ENCODE results near the gene GRIK3. TPM values are rescaled to one million over a fixed set of nuclear protein-coding genes. Genes with fewer than 3 reads are reported as not detected.

The GRIK3 gene
- total RNA-seq, 1 donor from 2014 or later, result not detected

DNA sequence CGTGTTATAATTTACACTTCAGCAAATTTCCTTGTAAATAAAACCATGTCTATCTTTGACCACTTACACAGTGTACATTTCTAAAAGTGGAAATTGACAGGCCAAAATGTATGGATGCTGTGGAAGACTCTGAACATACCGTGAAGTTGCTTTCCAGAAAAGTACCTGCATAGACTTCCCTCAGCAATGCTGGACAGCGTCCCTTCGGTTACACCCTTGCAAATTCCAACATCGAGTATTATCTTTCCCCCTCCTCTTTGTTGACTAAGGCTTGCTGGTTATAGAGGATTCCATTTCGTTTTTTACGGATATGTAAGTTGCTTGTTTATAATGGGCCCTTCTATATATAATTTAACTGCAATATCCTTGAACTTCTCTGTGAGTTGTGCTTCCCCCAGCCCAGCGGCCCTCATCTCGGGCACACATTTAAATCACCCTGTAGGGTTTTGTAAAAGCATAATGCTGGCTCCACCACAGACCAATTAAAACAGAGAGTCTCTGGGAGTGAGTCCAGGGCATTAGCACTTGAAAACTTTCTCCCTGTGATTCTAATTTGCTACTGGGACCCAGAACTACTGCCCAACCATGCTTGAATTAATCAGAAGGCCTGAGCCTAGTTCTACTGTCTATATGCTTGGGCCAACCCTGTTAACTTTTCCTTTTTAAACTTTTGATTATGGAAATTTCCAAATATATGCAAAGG, 230.3 kb downstream of the GRIK3 start:
- H3K9me3 Mint-ChIP-seq, result no peaks in the 10 kb centered on the region
- TF ChIP-seq, protein P1, sequence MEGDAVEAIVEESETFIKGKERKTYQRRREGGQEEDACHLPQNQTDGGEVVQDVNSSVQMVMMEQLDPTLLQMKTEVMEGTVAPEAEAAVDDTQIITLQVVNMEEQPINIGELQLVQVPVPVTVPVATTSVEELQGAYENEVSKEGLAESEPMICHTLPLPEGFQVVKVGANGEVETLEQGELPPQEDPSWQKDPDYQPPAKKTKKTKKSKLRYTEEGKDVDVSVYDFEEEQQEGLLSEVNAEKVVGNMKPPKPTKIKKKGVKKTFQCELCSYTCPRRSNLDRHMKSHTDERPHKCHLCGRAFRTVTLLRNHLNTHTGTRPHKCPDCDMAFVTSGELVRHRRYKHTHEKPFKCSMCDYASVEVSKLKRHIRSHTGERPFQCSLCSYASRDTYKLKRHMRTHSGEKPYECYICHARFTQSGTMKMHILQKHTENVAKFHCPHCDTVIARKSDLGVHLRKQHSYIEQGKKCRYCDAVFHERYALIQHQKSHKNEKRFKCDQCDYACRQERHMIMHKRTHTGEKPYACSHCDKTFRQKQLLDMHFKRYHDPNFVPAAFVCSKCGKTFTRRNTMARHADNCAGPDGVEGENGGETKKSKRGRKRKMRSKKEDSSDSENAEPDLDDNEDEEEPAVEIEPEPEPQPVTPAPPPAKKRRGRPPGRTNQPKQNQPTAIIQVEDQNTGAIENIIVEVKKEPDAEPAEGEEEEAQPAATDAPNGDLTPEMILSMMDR (IDR thresholded peaks at IDR 0.05; ENCODE audit: unreplicated experiment), result no peak
- no peak overlapping the region for H3K27ac Mint-ChIP-seq
- DNase-seq (ENCODE audit: low spot score in 2 of 2, unreplicated experiment in 2 of 2), result no peak
- H3K36me3 Mint-ChIP-seq, result no peaks in the 10 kb centered on the region
- no peaks in the 10 kb centered on the region for H3K4me1 Mint-ChIP-seq
- no peak overlapping the region for H3K4me3 Mint-ChIP-seq
- H3K27me3 Mint-ChIP-seq (ENCODE audit: low read depth), result peaks cover 40% of the 10 kb centered on the region

DNA sequence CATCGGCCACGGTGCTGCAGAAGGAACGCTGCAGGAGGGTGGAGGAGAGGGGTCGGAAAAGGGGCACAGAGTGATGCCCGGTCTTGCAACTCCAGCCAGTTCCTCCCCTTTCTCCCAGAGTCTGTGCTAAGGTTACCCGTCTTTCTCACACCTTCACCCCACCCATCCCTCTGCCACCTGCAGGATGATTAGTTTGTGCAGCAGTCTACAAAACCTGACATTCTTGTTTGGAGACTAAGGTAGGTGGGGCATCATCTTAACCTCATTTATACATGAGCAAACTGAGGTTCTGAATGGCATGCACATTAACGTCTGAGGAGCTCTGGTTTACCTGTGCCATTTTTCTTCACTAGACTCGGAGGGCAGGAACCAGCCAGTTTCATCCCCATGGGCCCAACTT, 232.3 kb downstream of the GRIK3 start:
- Mint-ChIP-seq H3K4me3 (no peak overlapping the region), H3K36me3 (no peaks in the 10 kb centered on the region), H3K4me1 (no peaks in the 10 kb centered on the region), H3K9me3 (no peaks in the 10 kb centered on the region), H3K27ac (no peak overlapping the region), H3K27me3 (ENCODE audit: low read depth) (peaks cover 26% of the 10 kb centered on the region)
- TF ChIP-seq, protein P1 (IDR thresholded peaks at IDR 0.05; ENCODE audit: unreplicated experiment), result no peak
- no peak for DNase-seq (ENCODE audit: low spot score in 2 of 2, unreplicated experiment in 2 of 2)

DNA sequence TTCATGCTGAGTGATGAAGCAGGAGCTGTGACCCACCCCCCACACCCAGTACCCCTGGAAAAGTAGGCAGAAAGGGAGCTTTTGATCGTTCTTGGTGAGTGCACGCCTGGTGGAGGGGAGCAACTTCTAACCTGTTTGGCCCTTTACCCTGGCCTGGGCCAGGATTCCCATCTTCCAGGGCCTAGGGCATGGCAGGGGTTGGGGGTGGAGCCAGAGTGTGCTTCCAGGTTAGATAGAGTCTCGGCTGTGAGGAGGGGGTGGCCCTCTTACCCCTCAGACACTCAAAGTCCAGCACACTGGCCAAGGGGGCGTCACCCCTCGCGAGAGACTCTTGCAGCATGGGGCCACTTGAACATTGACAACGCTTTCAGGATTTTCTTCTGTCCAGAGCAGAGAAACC, 236.6 kb downstream of the GRIK3 start:
- Mint-ChIP-seq H3K4me3 (no peak overlapping the region), H3K36me3 (no peaks in the 10 kb centered on the region), H3K4me1 (no peaks in the 10 kb centered on the region), H3K27ac (no peak overlapping the region), H3K9me3 (no peaks in the 10 kb centered on the region), H3K27me3 (ENCODE audit: low read depth) (peaks cover 11% of the 10 kb centered on the region)
- DNase-seq (ENCODE audit: low spot score in 2 of 2, unreplicated experiment in 2 of 2), result no peak
- TF ChIP-seq, protein P1 (IDR thresholded peaks at IDR 0.05; ENCODE audit: unreplicated experiment), result no peak

DNA sequence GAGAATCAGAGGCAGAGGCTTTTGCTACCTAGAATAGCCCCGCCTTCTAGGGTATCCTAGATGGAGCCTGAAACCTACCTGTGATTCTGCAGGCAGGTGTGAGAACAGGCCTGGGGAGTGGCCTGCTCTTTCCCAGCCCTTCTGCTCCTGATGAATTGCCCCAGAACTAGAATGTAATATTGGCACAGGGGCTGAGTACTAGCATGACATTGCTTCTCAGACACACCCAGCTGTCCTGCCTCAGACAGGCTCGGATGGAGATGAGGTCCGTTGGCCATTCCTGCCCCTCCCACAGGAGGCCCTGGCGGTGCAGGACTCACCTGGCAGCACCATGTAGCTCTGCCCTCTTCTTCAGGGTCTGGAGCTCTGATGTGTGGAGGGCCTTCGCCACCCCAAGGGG, 237.6 kb downstream of the GRIK3 start:
- H3K27me3 Mint-ChIP-seq (ENCODE audit: low read depth), result peaks cover 13% of the 10 kb centered on the region
- no peak for DNase-seq (ENCODE audit: low spot score in 2 of 2, unreplicated experiment in 2 of 2)
- H3K4me1 Mint-ChIP-seq, result no peaks in the 10 kb centered on the region
- H3K36me3 Mint-ChIP-seq, result no peaks in the 10 kb centered on the region
- H3K4me3 Mint-ChIP-seq, result no peak overlapping the region
- no peak overlapping the region for H3K27ac Mint-ChIP-seq
- TF ChIP-seq, protein P1 (IDR thresholded peaks at IDR 0.05; ENCODE audit: unreplicated experiment), result no peak
- H3K9me3 Mint-ChIP-seq, result no peaks in the 10 kb centered on the region

DNA sequence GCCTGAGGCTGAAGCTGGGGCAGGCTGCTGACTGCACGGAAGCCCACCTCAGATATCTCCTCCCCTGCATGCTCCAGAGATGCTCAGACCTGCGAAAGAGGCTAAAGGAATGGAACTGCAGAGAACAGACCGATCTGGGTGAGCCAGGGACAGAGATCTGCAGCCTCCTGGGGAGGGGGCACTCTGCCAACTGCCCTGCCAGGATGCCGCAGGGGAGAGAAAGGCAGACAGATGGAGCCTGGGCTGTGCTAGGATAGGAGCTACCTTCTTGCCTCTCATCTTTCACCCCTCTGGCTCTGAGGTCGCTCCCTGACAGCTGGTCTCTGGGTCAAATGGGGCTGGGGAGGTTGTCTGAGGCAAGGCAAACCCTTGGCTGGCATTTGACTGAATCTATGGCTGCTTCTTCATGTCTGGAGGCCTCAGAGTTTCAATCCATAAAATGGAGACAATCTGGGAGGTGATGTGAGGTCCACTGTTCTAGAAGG, 238.2 kb downstream of the GRIK3 start:
- Mint-ChIP-seq H3K4me3 (no peak overlapping the region), H3K36me3 (no peaks in the 10 kb centered on the region), H3K27ac (no peak overlapping the region), H3K4me1 (no peaks in the 10 kb centered on the region), H3K9me3 (no peaks in the 10 kb centered on the region), H3K27me3 (ENCODE audit: low read depth) (peaks cover 11% of the 10 kb centered on the region)
- TF ChIP-seq, protein P1 (IDR thresholded peaks at IDR 0.05; ENCODE audit: unreplicated experiment), result no peak
- no peak for DNase-seq (ENCODE audit: low spot score in 2 of 2, unreplicated experiment in 2 of 2)
